Panc1 (cell line): ENCODE results near the gene DENND1B.

Experiments used
- CTCF ChIP-seq: fragments of 450-650 bp; IDR thresholded peaks from 2 replicates; pipeline ENCODE4 v1.5.1; 2017; ENCODE audit warnings: mild to moderate bottlenecking
- POLR2AphosphoS5 ChIP-seq: IDR thresholded peaks from 2 replicates; pipeline ENCODE4 v1.6.1; 2012; ENCODE audit warnings: mild to moderate bottlenecking, low read depth, low read length, moderate library complexity
- SIN3A ChIP-seq: IDR thresholded peaks from 2 replicates; pipeline ENCODE4 v1.6.1; 2012; ENCODE audit warnings: low read depth, mild to moderate bottlenecking, low read length, moderate library complexity, borderline replicate concordance; ENCODE audit not compliant: insufficient read depth
- TCF7L2 ChIP-seq: IDR thresholded peaks from 2 replicates; pipeline ENCODE4 v1.6.1; 2011; ENCODE audit warnings: mild to moderate bottlenecking, low read depth, low read length, inconsistent platforms
- TF ChIP-seq, protein P1 (sequence below), 2 experiments: IDR thresholded peaks; 2 replicates each; pipeline ENCODE4 v1.6.1; 2011 to 2012; ENCODE audit warnings: low read depth in 2 of 2, control low read depth in 1 of 2, low read length in 1 of 2, mild to moderate bottlenecking in 1 of 2, moderate library complexity in 1 of 2; ENCODE audit not compliant: insufficient read depth in 1 of 2

GRCh38 chr1:197781968-197782721 lies 6.9 kb upstream of the DENND1B start:
- TF ChIP-seq CTCF (no peak), POLR2AphosphoS5 (no peak), SIN3A (no peak), TCF7L2 (no peak)
- TF ChIP-seq, protein P1, sequence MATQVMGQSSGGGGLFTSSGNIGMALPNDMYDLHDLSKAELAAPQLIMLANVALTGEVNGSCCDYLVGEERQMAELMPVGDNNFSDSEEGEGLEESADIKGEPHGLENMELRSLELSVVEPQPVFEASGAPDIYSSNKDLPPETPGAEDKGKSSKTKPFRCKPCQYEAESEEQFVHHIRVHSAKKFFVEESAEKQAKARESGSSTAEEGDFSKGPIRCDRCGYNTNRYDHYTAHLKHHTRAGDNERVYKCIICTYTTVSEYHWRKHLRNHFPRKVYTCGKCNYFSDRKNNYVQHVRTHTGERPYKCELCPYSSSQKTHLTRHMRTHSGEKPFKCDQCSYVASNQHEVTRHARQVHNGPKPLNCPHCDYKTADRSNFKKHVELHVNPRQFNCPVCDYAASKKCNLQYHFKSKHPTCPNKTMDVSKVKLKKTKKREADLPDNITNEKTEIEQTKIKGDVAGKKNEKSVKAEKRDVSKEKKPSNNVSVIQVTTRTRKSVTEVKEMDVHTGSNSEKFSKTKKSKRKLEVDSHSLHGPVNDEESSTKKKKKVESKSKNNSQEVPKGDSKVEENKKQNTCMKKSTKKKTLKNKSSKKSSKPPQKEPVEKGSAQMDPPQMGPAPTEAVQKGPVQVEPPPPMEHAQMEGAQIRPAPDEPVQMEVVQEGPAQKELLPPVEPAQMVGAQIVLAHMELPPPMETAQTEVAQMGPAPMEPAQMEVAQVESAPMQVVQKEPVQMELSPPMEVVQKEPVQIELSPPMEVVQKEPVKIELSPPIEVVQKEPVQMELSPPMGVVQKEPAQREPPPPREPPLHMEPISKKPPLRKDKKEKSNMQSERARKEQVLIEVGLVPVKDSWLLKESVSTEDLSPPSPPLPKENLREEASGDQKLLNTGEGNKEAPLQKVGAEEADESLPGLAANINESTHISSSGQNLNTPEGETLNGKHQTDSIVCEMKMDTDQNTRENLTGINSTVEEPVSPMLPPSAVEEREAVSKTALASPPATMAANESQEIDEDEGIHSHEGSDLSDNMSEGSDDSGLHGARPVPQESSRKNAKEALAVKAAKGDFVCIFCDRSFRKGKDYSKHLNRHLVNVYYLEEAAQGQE (IDR thresholded peaks at IDR 0.05; ENCODE audit: insufficient read depth in 1 of 2, low read depth in 2 of 2, low read length in 1 of 2): no peak
